ENCODE data around the gene ELMO3.

Gene ELMO3

GRCh38 chr16:67202426-67202825, 3.5 kb downstream of the ELMO3 start:
- no peak overlapping the region for H3K4me3 ChIP-seq

GRCh38 chr16:67202956-67203493, 4.1 kb downstream of the ELMO3 start:
- no peak for DNase-seq
- no peaks in the 10 kb centered on the region for H3K27me3 ChIP-seq
- peaks cover 0 to 19% (median 3%) of the 10 kb centered on the region in 4 donors for H3K4me1 ChIP-seq
- H3K9me3 ChIP-seq, result no peaks in the 10 kb centered on the region
- no peak overlapping the region for H3K4me3 ChIP-seq
- no peak for TF ChIP-seq CTCF (IDR thresholded peaks at IDR 0.05)
- no peak overlapping the region for H3K27ac ChIP-seq
- intact Hi-C loops (cut with DNase I; ENCODE audit: low total_unique reads), result no loop called here
- H3K36me3 ChIP-seq, result peaks cover 7 to 69% (median 25%) of the 10 kb centered on the region in 3 donors

More at GRCh38 chr16:67202426-67202825, 3.5 kb downstream of the ELMO3 start:
- intact Hi-C loops (cut with DNase I; ENCODE audit: low total_unique reads), result no loop called here
- Histone ChIP-seq H3K27ac (no peak overlapping the region), H3K27me3 (no peaks in the 10 kb centered on the region), H3K36me3 (peaks cover 13 to 69% (median 31%) of the 10 kb centered on the region in 3 donors), H3K9me3 (no peaks in the 10 kb centered on the region), H3K4me1 (peaks cover 0 to 21% (median 4%) of the 10 kb centered on the region in 4 donors)
- DNase-seq, result no peak
- TF ChIP-seq CTCF (IDR thresholded peaks at IDR 0.05), result no peak

- H3K27ac ChIP-seq, result no peak overlapping the region
- intact Hi-C loops (cut with DNase I; ENCODE audit: low total_unique reads), result no loop called here
- H3K27me3 ChIP-seq, result no peaks in the 10 kb centered on the region
- TF ChIP-seq CTCF (IDR thresholded peaks at IDR 0.05), result no peak
- no peaks in the 10 kb centered on the region for H3K9me3 ChIP-seq
- H3K4me3 ChIP-seq, result no peak overlapping the region
- H3K36me3 ChIP-seq, result peaks cover 4 to 63% (median 23%) of the 10 kb centered on the region in 3 donors
- peaks cover 0 to 9% (median 0%) of the 10 kb centered on the region in 4 donors for H3K4me1 ChIP-seq
- no peak for DNase-seq
Observed at GRCh38 chr16:67204076-67204475, 5.1 kb downstream of the ELMO3 start.

- no peak overlapping the region for H3K4me3 ChIP-seq
- no peaks in the 10 kb centered on the region for H3K9me3 ChIP-seq
- no peaks in the 10 kb centered on the region for H3K4me1 ChIP-seq
- peaks cover 4 to 67% (median 23%) of the 10 kb centered on the region in 3 donors for H3K36me3 ChIP-seq
- no peaks in the 10 kb centered on the region for H3K27me3 ChIP-seq
- H3K27ac ChIP-seq, result no peak overlapping the region
- intact Hi-C loops (cut with DNase I; ENCODE audit: low total_unique reads), result no loop called here
- DNase-seq, result no peak
- no peak for TF ChIP-seq CTCF (IDR thresholded peaks at IDR 0.05)
Observed at GRCh38 chr16:67206129-67206837, 7.4 kb downstream of the ELMO3 start.

GRCh38 chr16:67206838-67207248, 7.9 kb downstream of the ELMO3 start:
- Histone ChIP-seq H3K4me1 (no peaks in the 10 kb centered on the region), H3K27ac (no peak overlapping the region), H3K36me3 (peaks cover 4 to 67% (median 18%) of the 10 kb centered on the region in 3 donors), H3K27me3 (no peaks in the 10 kb centered on the region), H3K4me3 (no peak overlapping the region), H3K9me3 (no peaks in the 10 kb centered on the region)
- no peak for TF ChIP-seq CTCF (IDR thresholded peaks at IDR 0.05)
- intact Hi-C loops (cut with DNase I; ENCODE audit: low total_unique reads), result no loop called here
- DNase-seq, result no peak
